Eye (tissue), 1 donor: ENCODE measurements around the gene ELANE.
A peak's percentile ranks its signal among the peaks of the same experiment; 100 is the strongest.

Experiments
- DNase-seq: peaks from one replicate; pipeline ENCODE4 v3.0.0-alpha.2; 2015

The ELANE gene

DNA sequence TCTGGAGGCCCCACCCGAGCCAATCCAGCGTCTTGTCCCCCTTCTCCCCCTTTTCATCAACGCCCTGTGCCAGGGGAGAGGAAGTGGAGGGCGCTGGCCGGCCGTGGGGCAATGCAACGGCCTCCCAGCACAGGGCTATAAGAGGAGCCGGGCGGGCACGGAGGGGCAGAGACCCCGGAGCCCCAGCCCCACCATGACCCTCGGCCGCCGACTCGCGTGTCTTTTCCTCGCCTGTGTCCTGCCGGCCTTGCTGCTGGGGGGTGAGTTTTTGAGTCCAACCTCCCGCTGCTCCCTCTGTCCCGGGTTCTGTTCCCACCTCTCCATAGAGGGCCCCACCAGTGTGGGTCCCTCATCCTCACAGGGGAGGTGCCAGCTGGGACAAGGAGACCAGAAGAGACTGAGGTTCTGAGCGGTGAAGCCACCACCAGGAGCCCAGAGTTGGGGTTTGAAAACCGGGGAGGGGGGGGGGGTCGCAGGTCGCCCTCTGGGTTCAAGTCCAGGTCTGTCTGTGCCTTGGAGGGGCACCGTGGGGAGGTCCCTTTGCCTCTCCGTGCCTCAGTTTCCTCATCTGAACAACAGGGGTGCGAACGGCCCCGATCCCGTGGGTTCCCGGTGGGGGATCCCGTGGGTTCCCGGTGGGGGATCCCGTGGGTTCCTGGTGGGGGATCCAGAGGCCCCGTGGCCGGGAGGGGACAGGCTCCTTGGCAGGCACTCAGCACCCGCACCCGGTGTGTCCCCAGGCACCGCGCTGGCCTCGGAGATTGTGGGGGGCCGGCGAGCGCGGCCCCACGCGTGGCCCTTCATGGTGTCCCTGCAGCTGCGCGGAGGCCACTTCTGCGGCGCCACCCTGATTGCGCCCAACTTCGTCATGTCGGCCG lies at the start of gene ELANE:
TSS of gene ELANE (plus strand) at position 168 of the 878 bp plus-strand sequence. CDS start at position 194, 26 bp downstream.
- DNase-seq = no peak

DNA sequence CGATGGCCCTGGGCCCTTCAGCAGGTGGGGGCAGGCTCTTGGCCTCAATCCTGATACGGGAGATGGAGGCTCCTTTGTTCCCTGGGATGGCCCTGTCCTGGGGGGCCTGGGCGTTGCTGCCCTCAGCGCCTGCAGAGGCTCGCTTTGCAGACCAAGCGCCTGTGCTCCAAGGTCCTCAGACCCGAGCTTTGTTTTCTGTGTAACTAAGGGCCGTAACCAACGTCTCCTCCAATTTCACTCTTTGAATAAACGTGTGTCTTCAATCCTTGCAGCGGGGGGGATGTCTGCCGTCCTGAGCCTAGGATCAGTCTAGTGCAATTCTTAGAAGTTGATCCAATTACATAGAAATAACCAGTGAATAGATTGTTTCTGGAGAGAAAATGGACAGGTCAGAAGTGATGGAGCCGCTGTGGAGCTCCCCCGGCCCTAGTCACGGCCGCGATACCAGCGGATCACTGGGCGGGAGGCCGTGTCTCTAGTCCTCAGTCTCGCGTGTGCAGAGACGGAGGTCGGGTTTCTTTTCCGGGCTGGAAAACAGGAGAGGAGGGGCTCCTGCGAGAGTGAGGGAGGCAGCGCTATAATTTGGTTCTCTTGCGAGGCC lies 49.5 kb upstream of the ELANE start:
- DNase-seq = peak; percentile 51

DNA sequence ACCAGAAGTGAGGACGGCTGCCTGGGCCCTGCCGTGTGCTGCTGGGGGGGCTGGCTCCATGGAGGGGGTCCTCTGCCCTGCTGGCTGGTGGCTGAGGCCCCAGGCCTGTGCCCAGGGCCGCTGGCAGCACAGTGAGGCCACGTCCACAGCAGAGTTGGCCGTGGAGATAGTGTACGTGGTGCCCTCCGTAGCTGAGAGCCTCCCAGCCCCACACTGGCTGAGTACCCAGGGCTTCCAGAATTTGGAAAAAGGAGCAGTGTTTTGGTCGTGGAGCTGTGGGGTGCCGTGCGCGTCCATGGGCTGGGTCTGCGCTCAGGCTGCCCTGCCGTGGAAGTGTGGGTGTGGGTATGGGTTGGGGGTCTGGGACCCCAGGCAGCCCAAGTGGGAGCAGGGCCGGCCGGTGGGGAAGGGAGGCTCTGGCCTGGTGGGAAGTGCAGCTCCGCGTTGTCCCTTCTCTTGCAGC lies 49.0 kb upstream of the ELANE start:
- DNase-seq = no peak

DNA sequence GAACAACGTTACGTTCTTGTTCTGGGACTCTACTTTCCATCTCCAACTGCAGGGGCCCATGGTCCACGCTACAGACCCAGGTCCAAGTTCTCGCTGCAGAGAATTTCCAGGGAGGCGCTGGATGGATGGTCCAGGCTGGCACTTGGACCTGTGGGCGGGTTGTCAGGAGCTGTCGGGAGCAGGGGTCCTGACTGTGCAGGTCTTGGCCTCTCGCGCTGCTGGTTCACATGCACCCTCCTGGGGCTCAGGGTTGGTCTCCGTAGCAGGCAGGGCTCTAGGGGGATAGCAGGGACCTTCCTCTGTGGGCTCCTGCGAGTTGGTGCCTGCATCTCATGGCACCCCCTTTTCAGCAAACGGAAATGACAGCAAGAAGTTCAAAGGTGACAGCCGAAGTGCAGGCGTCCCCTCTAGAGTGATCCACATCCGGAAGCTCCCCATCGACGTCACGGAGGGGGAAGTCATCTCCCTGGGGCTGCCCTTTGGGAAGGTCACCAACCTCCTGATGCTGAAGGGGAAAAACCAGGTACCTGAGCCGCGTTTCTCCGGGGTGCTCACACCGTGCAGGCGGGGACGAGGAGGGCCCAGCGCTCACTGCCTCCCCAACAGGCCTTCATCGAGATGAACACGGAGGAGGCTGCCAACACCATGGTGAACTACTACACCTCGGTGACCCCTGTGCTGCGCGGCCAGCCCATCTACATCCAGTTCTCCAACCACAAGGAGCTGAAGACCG lies 48.3 kb upstream of the ELANE start:
- DNase-seq = no peak

DNA sequence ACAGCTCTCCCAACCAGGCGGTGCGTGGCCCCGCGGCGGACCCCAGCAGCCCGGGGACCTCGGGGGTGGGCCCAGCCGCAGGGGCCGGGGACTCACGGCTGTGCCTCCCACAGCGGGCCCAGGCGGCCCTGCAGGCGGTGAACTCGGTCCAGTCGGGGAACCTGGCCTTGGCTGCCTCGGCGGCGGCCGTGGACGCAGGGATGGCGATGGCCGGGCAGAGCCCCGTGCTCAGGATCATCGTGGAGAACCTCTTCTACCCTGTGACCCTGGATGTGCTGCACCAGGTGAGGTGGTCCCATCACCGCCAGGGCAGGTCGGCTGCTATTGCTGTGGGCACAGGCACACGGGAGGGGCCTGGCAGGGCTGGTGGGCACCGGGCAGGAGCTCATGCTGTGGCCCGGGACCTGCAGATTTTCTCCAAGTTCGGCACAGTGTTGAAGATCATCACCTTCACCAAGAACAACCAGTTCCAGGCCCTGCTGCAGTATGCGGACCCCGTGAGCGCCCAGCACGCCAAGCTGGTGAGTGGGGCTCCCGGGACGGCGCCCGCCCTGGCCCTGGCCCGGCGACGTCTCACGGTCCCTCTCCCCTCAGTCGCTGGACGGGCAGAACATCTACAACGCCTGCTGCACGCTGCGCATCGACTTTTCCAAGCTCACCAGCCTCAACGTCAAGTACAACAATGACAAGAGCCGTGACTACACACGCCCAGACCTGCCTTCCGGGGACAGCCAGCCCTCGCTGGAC lies 47.5 kb upstream of the ELANE start:
- no peak for DNase-seq

DNA sequence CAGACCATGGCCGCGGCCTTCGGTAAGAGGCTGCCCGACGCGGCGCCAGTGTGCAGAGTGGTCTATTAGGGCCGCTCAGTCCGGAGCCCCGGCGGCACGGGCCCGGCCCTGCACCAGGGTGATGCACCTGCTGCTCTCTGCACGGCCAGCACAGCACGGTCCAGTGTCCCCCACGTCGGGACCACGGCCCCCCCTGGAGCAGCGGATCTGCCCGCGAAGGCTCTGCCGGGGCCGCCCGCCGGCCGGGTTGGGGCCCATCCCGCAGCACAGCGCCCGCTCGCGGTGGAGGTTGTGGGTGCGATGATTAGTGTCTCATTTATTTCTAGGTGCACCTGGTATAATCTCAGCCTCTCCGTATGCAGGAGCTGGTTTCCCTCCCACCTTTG lies 46.9 kb upstream of the ELANE start:
- DNase-seq = no peak

DNA sequence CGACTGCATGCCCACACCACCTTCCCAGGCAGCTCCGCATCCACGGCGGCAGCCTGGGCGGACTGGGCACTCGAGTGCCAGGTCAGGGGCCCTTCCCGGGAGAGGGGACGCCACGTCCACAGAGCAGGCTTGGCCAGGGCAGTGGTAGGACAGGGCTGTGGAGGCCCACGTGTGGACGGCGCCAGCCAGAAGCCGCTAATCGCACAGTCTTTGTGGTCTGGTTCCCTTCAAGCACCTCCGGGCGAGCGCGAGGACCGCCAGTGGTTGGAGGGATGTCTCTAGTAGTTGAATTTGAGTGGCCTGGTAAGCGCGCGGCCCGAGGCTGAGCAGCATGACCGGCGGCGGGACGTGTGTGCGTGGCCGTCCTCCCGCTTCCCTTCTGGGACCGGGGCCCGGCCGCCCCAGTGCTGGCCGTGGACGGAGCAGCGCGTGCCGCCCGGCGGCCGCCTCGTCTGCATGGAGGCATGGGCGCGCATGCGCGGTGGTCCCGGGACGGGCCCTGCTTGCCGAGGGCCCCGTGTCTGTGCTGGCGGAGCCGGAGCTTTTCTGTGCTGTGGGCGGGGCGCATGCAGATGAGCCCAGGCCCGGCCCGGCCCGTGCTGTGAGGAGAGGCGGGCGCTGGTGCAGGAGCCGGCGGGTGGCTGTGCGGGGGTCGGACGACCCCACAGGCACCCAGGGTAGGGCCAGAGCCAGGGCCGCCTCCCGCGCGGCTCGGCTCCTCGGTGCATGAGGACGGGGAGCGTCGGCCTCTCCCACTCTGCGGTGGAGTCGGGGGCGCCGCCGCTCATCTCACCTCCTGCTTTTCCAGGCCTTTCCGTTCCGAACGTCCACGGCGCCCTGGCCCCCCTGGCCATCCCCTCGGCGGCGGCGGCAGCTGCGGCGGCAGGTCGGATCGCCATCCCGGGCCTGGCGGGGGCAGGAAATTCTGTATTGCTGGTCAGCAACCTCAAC lies 46.2 kb upstream of the ELANE start:
- no peak for DNase-seq

DNA sequence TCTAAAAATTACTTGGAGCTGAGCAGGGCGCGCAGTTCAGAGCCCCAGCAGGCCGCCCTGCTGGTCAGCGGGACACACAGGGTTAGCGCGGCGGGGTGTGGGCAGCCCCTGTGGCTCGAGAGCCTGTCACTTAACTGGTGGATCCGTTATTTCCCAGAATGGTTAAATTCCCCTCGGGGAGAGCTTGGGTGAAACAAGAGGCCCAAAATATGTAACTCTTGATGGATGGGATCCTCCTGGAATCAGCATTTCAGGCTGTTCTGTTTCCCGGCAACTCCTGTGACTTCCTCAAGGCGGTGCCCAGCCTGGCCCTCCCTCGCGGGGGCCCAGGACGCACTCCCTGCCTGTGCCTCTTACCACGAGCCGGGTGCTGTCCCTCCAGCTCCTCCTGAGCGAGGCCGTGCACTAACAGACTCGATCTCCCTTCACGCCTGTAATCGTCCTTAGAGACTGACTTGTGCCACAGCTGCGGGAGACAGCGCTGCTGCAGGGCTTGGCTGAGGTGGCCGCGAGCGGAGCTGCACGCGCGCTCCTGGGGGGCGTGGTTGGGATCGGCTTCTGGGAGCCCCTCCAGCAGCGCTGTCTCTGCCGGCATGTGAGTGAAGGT lies 45.2 kb upstream of the ELANE start:
- no peak for DNase-seq

DNA sequence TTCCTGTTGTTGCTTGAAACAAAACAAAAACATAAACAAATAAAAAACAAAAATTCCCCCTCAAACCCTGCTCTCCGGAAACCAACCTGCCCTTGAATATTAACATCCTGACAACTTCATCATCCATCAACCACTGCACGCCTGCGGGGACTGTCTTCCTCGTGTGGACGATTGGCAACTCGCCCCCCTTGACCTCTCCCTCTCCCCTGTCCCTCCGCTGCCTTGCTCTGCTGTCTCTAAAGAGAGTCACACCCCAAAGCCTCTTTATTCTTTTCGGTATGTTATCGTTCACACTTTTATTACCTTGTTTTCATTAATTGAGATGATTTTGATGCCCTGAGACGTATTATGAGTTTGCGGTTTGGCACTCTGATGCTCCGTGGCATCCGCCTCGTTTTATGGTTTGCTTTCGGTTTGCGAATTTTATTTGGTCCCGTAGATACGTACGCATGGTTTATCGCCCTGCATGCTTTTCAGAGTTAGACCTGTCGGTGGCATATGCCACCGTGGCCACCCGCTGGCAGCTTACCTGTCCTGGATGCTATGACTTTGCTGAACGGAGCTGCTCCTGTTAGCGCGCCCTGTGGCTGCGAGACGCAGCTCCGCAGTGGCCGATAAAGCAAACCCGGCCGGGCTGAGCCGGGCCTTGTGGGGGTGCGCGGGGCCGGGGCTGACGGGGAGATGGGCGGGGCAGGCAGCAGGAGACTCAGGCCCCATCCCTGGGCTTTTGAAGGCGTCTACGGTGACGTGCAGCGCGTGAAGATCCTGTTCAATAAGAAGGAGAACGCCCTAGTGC lies 44.3 kb upstream of the ELANE start:
- DNase-seq = no peak

DNA sequence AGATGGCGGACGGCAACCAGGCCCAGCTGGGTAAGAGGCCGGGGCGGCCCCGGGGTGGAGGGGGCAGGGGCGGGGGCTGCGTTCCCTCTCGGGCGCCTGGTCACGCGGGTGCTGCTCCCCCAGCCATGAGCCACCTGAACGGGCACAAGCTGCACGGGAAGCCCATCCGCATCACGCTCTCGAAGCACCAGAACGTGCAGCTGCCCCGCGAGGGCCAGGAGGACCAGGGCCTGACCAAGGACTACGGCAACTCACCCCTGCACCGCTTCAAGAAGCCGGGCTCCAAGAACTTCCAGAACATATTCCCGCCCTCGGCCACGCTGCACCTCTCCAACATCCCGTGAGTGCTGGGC lies 43.7 kb upstream of the ELANE start:
- no peak for DNase-seq

DNA sequence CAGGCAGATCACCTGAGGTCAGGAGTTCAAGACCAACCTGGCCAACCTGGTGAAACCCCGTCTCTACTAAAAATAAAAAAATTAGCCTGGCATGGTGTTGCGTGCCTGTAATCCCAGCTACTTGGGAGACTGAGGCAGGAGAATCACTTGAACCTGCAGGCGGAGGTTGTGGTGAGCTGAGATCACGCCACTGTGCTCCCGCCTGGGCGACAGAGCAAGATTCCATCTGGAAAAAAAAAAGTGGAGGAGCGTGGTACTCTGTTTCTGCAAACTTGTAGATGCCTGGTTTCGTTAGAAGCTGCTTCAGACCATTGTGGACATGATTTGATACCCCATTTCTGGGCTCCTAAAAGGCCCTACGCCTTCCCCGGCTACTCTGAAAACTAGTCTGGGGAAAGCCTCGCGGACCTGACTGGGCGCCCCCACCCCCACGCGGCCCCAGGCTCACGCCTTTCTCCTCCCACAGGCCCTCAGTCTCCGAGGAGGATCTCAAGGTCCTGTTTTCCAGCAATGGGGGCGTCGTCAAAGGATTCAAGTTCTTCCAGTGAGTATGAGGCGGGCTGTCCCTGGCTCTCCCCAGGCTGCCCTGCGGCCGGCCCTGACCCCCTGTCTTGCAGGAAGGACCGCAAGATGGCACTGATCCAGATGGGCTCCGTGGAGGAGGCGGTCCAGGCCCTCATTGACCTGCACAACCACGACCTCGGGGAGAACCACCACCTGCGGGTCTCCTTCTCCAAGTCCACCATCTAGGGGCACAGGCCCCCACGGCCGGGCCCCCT lies 41.8 kb upstream of the ELANE start:
- no peak for DNase-seq

DNA sequence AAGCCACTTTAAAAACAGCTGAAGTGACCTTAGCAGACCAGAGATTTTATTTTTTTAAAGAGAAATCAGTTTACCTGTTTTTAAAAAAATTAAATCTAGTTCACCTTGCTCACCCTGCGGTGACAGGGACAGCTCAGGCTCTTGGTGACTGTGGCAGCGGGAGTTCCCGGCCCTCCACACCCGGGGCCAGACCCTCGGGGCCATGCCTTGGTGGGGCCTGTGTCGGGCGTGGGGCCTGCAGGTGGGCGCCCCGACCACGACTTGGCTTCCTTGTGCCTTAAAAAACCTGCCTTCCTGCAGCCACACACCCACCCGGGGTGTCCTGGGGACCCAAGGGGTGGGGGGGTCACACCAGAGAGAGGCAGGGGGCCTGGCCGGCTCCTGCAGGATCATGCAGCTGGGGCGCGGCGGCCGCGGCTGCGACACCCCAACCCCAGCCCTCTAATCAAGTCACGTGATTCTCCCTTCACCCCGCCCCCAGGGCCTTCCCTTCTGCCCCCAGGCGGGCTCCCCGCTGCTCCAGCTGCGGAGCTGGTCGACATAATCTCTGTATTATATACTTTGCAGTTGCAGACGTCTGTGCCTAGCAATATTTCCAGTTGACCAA lies 41.1 kb upstream of the ELANE start:
- no peak for DNase-seq

DNA sequence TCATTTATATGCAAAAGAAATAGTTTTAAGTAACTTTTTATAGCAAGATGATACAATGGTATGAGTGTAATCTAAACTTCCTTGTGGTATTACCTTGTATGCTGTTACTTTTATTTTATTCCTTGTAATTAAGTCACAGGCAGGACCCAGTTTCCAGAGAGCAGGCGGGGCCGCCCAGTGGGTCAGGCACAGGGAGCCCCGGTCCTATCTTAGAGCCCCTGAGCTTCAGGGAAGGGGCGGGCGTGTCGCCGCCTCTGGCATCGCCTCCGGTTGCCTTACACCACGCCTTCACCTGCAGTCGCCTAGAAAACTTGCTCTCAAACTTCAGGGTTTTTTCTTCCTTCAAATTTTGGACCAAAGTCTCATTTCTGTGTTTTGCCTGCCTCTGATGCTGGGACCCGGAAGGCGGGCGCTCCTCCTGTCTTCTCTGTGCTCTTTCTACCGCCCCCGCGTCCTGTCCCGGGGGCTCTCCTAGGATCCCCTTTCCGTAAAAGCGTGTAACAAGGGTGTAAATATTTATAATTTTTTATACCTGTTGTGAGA lies 40.5 kb upstream of the ELANE start:
- no peak for DNase-seq

DNA sequence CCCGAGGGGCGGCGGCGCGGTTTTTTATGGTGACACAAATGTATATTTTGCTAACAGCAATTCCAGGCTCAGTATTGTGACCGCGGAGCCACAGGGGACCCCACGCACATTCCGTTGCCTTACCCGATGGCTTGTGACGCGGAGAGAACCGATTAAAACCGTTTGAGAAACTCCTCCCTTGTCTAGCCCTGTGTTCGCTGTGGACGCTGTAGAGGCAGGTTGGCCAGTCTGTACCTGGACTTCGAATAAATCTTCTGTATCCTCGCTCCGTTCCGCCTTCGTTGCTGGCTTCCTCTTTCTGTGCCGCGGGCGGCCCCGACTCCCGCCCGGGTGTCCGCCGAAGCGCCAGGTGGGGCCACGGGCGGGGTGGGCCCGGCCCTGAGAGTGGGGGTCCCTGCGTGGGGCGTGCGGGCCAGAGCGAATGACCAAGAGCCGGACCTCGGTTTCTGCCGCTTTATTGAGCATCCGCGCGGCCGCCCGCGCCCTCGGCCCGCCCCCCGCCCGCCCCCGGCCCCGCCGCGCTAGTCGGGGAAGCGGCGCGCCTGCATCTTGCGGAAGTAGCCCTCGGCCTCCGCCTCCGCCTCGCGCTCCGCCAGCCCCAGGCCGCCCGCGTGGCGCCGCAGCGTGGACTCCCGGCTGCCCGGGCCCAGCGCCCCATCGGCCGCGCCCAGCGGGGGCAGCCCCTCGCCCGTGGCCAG lies 39.9 kb upstream of the ELANE start:
- no peak for DNase-seq

DNA sequence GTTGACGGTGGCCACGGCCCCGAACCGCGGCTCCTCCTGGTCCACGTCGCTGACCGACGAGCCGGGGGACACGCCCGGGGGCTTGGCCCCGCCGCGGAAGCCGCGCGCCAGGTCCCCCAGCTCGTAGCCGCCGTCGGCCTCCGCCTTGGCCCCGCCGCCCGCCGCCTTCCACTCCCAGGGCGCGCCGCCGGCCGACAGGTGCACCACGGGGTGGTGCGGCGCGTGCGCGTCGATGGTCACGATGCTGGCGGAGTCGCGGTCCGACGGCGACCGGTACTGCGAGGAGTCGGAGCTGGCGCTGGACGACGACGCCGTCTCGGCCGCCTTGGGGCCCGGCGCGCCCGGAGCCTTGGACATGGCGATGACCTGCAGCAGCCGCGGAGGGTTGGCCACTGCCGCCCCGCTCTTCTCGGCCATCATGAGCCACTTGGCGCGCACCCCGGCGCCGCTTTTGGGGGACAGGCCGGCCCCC lies 39.3 kb upstream of the ELANE start:
- DNase-seq = no peak

DNA sequence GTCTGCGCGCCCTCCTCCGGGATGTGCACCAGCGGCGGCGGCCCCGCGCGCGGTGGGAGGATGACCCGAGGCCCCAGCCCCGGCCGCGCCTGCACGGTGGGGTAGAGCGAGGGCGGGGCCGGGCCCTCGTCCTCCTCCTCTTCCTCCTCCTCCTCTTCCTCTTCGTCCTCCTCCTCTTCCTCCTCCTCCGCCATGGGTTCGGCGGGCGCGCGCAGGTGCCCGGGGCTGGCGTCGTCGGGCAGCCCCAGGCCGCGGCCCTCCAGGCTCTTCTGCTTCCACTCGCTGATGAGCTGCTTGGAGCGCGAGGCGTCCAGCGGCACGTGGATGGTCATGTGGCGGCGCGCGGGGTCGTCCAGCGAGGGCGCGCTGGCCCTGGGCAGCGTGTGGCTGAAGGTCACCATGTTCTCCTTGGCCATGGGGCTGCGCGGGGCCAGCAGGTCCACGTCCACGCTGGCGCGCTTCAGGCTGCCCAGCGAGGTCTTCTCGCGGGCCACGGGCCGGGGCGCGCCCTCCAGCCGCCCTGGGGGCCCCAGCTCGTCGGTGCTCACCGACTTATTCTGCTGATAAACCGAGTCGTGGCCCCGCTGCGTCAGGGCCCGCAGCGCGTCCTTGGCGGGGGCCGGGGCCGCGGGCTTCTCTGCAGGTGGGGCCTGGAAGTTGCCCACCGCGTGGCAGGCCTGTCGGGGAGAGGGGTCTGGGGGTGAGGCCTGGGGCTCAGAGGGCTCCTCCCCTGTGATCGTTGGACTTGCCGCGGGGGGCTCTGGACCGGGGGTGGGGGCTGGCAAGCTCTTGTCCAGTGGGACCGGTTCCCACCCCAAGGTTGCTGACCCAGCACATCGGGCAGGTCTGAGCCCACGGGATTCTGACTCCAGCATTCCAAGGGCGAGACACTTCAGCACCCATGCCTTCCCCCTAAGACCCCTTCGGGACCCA lies 38.6 kb upstream of the ELANE start:
- DNase-seq = no peak
